NB4 (cell line): Measurements from ENCODE around the gene MAP3K1.

ENCODE experiments used
- CTCF ChIP-seq: IDR thresholded peaks from one replicate; pipeline ENCODE4 v1.5.1; 2012; ENCODE audit warnings: low read depth, low read length
- POLR2A ChIP-seq: IDR thresholded peaks from 2 replicates; pipeline ENCODE4 v1.6.1; 2011; ENCODE audit warnings: mild to moderate bottlenecking; ENCODE audit not compliant: insufficient read length; ENCODE audit errors: extremely low read depth

DNA sequence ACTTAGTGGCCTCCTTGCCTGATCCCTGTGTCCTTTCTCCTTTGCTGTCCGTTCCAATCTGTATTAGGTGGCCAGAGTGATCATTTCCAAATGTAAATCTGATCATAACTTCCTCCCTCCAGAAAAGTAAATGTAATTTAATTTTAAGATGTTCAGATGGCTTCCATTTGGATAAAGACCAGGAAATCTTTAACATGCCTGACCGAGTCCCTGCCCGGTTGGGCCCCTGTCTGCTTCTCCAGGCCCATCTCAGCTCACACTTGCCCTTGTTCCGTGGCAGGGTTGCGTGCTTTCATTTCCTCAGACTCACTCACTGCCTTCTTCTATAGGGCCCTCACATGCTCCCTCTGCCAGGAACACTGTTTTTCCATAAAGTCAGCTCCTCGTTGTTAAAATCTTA lies 7.6 kb downstream of the MAP3K1 start:
- TF ChIP-seq CTCF, result no peak
- no peak for TF ChIP-seq POLR2A
